Medulla oblongata (tissue), 1 donor: ENCODE results near the gene KIFC3.
"Not testable (repeated sequence)": the region's sequence is repeated elsewhere in the genome, so short reads cannot be mapped to it uniquely, and the experiment has no call there.

Experiments
- DNase-seq: peaks from one replicate; pipeline ENCODE4 v3.0.0-alpha.2; 2015; ENCODE audit errors: extremely low spot score

KIFC3 gene

GRCh38 chr16:57825298-57826044, 23.2 kb upstream of the KIFC3 start:
- DNase-seq, result no peak

DNA sequence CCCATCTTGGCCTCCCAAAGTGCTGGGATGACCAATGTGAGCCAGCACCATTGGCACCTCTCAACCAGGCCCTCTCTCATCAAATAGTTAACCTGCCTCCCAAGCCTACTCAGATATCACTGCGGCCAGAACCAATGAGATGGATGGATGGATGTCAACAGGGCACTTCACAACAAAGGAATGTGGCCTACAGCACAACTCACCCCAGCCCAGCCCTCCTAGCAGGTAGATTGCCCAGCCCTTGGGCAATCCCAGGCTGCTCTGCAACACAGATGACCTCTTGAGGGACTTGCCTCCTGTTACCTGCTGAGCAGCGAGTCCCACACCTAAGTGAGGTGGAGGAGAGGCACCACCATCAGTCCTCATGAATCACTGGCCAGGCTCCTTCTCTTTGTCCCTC, 22.6 kb upstream of the KIFC3 start:
- no peak for DNase-seq

- no peak for DNase-seq
These were observed 21.5 kb upstream of the KIFC3 start for GRCh38 chr16:57823836-57824235.

DNA sequence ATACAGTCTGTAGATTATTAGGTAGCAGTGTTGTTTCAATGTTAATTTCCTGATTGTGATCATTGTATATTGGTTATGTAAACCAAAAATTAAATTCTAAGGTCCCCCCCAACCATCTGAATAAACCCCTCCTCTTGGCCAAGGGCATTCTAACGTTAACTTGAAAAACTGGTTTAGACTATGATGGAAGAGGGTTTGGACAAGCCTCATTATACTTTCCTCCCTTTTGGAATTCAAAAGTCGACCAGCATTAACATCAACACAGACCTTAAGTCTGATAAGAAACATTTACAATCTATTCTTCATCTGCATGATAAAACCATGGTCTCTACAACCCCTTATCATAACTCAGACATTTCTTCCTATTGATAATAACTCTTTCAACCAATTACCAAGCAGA, 20.6 kb upstream of the KIFC3 start:
- DNase-seq, result no peak

- DNase-seq, result no peak
These were observed 19.8 kb upstream of the KIFC3 start for GRCh38 chr16:57822018-57822553.

- no peak for DNase-seq
These were observed 19.1 kb upstream of the KIFC3 start for GRCh38 chr16:57821149-57821971.

DNA sequence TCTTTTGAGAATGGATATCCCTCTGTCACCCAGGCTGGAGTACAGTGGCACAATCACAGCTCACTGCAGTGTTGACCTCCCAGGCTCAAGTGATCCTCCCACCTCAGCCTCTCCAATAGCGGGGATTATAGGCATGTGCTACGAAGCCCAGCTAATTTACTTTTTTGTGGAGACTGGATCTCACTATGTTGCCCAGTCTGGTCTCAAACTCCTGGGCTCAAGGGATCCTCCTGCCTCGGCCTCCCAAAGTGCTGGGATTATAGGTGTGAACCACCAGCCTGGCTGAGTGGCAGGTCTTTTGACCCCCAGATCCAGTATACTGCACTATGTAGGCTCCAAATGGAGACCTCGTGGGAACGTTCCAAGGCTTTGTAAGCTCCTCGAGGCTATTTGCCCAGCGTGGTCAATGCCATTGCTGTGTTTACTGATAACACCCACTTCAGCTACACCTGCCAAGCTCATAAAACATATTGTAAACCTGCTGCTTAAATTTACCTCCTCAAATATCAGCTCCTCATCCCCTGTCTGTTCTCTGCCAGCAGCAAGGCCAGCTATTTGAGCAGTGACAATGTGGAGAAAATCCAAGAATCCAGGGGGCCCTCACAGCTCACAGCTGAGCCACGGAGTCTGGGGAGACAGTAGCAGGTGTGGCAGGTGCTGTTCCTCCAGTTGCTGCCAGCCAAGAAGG, 16.2 kb upstream of the KIFC3 start:
- DNase-seq, result no peak

DNA sequence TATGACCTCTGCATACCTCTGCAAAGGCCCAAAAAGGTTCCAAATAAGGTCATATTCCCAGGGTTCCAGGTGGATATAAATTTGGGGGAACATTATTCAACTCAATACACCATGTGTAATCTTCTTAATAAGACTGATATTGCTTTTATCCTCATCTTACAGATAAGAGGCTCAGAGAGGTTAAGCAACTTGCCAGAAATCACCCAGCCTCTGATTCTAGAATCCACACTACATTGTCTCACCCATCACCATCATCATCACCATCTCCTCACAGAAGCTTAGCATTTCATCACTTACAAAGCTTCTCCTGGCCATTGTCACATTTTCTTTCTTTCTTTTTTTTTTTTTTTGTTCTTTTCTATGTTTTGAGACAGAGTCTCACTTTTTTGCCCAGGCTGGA, 15.4 kb upstream of the KIFC3 start:
- DNase-seq, result no peak

DNA sequence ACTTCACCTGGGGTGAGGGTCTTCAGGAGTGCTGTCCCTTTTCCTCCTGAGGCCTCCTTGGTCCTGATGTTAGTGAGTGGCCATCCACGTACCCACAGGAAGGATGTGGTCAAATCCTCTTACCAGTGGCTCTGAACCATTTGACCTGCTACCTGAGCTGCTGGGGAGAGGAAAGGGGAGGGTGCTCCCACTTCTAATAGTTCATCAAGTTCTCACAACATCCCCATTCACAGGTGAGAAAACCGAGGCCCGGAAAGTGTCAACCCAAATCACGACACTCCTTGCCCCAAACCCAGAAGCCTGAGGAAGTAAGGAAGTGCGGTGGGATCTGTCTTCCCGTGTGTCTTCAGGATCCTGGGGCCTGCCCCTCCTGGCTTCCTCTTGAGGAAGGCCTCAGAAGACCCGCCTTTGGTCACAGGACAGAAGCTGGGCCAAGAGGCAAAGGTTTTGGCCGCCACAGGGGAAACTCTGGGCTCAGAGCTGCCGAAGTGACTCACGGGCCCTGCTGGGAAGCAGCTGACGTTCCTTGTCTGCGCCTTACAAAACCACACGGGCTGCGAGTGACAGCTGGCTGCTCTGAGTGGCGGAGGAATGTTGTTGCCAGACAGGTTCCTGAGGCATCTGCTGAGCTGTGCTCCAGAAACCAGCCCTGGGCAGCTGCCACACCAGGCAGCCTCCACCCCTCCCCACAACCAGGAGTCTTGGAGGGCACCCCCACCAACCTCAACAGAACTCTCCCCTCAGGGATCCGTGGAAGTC, 13.9 kb upstream of the KIFC3 start:
- DNase-seq, result peak; percentile 86

DNA sequence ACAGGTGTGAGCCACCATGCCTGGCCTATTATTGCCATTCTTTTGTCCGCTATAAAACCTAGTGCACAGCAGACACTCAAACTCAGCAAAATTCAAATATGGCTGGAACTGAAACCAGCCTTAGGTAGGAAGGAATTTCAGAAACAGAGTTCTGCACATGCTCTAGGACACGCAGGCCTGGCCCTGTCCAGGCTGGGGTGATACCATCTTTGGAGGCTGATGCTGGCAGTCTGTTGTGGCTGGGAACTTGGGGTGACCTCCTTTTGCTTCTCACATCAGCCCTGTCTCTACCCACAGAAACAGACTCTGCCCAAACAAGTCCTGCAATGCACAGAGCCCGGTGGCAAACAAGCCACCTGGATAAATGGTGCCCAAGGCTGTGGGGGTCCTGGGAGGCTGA, 12.6 kb upstream of the KIFC3 start:
- no peak for DNase-seq

DNA sequence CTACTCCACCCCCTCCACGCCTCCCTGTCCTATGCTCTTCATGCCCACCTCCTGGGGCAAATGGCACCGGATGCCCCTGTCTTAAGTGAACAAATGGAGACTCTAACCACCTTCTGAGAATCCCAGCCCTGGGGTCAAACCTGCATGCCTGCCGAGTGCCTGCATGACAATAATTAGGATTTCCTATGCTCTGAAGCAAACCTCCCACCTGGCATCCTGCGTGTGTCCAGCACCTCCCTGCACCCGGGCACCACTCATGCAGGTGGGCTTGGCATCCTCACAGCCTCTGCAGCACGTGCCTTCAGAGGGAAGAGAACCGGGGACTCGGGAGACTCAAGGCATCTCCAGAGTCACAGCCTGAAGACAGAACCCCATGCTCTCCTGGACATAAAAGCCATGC, 11.2 kb upstream of the KIFC3 start:
- DNase-seq, result no peak

- not testable (repeated sequence) for DNase-seq
These were observed 9.0 kb upstream of the KIFC3 start for GRCh38 chr16:57811340-57811739.

DNA sequence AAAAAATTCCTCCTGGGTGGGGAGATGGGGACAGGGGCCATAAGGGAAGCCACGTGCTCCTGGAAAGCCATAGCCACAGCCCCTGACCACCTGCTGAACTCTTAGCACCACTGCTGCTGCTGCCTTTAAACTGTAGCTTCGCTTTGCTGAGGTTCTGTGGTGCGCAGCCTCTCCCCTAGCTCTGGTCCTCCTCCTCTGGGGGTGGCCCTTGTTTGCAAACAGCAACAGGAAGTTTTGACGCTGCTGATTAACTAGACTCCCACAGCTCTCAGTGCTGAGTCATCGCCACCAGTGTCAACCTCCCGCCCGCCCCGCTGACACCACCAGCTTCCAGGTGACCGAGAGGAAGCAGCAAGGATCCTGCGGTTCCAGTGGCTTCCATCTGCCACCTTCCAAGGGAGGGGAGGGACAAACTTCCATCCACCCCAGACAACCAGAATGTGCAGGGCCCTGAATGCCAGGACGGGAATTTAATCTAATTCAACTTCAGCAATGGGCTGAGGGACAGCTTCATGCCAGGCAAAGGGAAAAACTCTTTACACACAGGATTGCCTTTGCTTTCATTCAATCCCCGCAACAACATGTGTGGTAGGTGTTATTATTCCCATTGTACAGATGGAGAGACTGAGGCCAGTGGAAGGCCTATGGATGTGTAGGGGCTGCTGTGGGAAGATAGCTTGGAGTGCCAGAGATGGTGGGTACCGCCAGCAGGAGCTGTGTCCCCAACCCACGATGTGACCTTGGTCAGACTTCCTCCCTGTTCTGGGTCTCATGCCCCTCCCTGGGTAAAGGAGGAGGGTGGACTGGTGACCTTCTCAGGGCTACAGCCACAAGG, 8.1 kb upstream of the KIFC3 start:
- DNase-seq, result peak; percentile 53

GRCh38 chr16:57809276-57810196, 7.2 kb upstream of the KIFC3 start:
- DNase-seq, result no peak

DNA sequence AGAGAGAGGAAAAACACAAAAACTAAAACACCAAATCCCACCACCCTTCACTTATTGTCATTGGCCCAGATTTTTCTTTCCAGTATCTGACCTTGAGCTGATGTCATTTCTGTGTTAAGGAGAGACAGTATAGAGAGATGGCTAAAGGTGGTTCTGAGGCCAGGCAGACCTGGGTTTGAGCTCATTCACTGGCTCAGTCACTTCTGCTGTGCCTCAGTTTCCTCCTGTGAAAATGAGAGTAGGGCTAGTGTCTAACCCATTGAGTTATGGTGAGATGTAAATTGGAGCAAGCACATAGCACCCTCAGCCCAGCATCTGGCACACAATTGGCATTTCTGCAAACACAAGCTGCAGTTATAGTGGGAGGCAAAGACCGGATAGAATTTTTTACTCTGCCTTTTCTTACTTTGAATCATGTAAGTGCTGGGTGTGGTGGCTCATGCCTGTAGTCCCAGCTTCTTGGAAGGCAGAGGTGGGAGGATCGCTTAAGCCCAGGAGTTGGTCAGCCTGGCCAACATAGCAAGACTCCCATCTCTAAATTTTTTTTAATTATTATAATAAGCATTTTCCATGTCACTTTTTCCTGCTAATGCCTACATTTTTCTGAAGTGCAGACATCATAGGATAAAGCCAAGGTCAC, 6.4 kb upstream of the KIFC3 start:
- no peak for DNase-seq

GRCh38 chr16:57807968-57808528, 5.8 kb upstream of the KIFC3 start:
- DNase-seq, result peak; percentile 83

DNA sequence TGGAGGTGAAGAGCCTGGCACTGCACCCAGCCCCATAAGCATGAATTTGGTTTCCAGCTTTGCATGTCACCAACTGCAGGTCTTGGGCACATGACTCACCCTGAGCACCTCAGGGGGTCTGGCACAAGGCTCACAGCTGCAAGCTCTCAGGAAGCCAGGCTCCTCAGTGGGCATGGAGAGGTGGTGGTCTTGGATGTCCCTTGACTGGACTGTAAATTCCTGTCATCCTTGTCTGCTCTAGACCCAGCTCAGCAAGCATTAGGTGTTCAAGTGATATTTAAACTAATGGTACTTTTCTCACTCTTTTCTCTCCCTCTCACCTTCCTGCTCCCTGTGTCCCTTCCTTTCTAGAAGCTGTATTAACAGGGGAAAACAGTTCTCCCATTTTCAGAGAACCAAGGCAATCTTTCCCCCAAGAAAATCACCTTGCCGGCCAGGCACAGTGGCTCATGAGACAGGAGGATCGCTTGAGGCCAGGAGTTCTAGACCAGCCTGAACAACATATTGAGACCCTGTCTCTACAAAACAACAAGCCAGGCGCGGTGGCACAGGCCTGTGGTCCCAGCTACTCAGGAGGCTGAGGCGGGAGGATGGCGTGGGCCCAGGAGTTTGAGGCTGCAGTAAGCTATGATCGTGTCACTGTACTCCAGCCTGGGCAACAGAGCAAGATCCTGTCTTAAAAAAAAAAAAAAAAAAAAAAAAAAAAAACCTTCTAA, 5.1 kb upstream of the KIFC3 start:
- no peak for DNase-seq

- DNase-seq, result no peak
These were observed 2.9 kb upstream of the KIFC3 start for GRCh38 chr16:57805176-57805575.
